Peyer's patch (tissue), 4 donors: ENCODE data around the gene DOK5. TPM values are rescaled to one million over a fixed set of nuclear protein-coding genes. Genes with fewer than 3 reads are reported as not detected.

Experiments
- DNase-seq, 3 donors: peaks; one replicate each; pipeline ENCODE4 v3.0.0-alpha.2; 2017 to 2019
- H3K27ac ChIP-seq, 4 donors: fragments of 200-600 bp; sonication (generic); one replicate each; pipeline ENCODE4 v1.5.1; 2016 to 2019
- H3K27me3 ChIP-seq, 2 donors: fragments of 200-600 bp; sonication (generic); one replicate each; pipeline ENCODE4 v1.5.1; 2019
- H3K36me3 ChIP-seq, 3 donors: fragments of 200-600 bp; sonication (generic); one replicate each; pipeline ENCODE4 v1.5.1; 2016 to 2019
- H3K4me1 ChIP-seq, 4 donors: fragments of 200-600 bp; sonication (generic); one replicate each; pipeline ENCODE4 v1.5.1; 2016 to 2019
- H3K4me3 ChIP-seq, 4 donors: fragments of 200-600 bp; sonication (generic); 1 replicate in 3 of 4; 2 replicates in 1 of 4; pipeline ENCODE4 v1.5.1; 2016 to 2019; ENCODE audit warnings: mild to moderate bottlenecking in 1 of 4
- H3K9me3 ChIP-seq, 4 donors: fragments of 200-600 bp; sonication (generic); one replicate each; pipeline ENCODE4 v1.5.1; 2016 to 2019; ENCODE audit warnings: mild to moderate bottlenecking in 1 of 4
- CTCF ChIP-seq, 6 experiments: fragments of 450-650 bp in 4 of 6; fragments of 200-600 bp in 2 of 6; sonication (generic) in 1 of 6; IDR thresholded peaks; one replicate each; pipeline ENCODE4 v1.5.1; 2017 to 2019; ENCODE audit warnings: antibody characterized with exemption in 6 of 6, mild to moderate bottlenecking in 3 of 6, moderate library complexity in 1 of 6
- POLR2A ChIP-seq, 2 donors: fragments of 450-650 bp; IDR thresholded peaks; one replicate each; pipeline ENCODE4 v1.5.1; 2017; ENCODE audit warnings: antibody characterized with exemption in 2 of 2, mild to moderate bottlenecking in 2 of 2, moderate library complexity in 2 of 2
- total RNA-seq, 4 donors: library from RNA; depleted of rRNA; stranded (reverse); fragments of >200 nt; gene quantifications; one replicate each; pipeline ENCODE4 v1.1.0, GENCODE V29; 2016

DOK5 gene
- total RNA-seq, 4 donors from 2014 or later: 2.1 TPM; not detected in 3

GRCh38 chr20:54485631-54486030 lies 10.2 kb downstream of the DOK5 start:
- TF ChIP-seq POLR2A (IDR thresholded peaks at IDR 0.05): no peak
- no peak for DNase-seq
- Histone ChIP-seq H3K4me1 (no peaks in the 10 kb centered on the region), H3K9me3 (no peaks in the 10 kb centered on the region), H3K27me3 (no peaks in the 10 kb centered on the region), H3K27ac (no peak overlapping the region), H3K4me3 (no peak overlapping the region), H3K36me3 (no peaks in the 10 kb centered on the region)

GRCh38 chr20:54486585-54486984 lies 11.2 kb downstream of the DOK5 start:
- DNase-seq: no peak
- TF ChIP-seq CTCF (IDR thresholded peaks at IDR 0.05): no peak
- TF ChIP-seq POLR2A (IDR thresholded peaks at IDR 0.05): no peak
- H3K4me3 ChIP-seq: no peak overlapping the region
- H3K36me3 ChIP-seq: no peaks in the 10 kb centered on the region
- H3K27ac ChIP-seq: no peak overlapping the region
- H3K27me3 ChIP-seq: no peaks in the 10 kb centered on the region
- no peaks in the 10 kb centered on the region for H3K9me3 ChIP-seq
- H3K4me1 ChIP-seq: no peaks in the 10 kb centered on the region

- TF ChIP-seq POLR2A (IDR thresholded peaks at IDR 0.05) (no peak), CTCF (IDR thresholded peaks at IDR 0.05) (no peak)
- no peaks in the 10 kb centered on the region for H3K36me3 ChIP-seq
- H3K27me3 ChIP-seq: no peaks in the 10 kb centered on the region
- no peak overlapping the region for H3K27ac ChIP-seq
- H3K4me3 ChIP-seq: no peak overlapping the region
- H3K9me3 ChIP-seq: no peaks in the 10 kb centered on the region
- no peaks in the 10 kb centered on the region for H3K4me1 ChIP-seq
- DNase-seq: no peak
These were observed 13.0 kb downstream of the DOK5 start for GRCh38 chr20:54488442-54488841.

- no peak overlapping the region for H3K4me3 ChIP-seq
- no peaks in the 10 kb centered on the region for H3K9me3 ChIP-seq
- no peaks in the 10 kb centered on the region for H3K4me1 ChIP-seq
- H3K27me3 ChIP-seq: no peaks in the 10 kb centered on the region
- TF ChIP-seq CTCF (IDR thresholded peaks at IDR 0.05) (no peak), POLR2A (IDR thresholded peaks at IDR 0.05) (no peak)
- H3K36me3 ChIP-seq: no peaks in the 10 kb centered on the region
- DNase-seq: no peak
- no peak overlapping the region for H3K27ac ChIP-seq
These were observed 16.1 kb downstream of the DOK5 start for GRCh38 chr20:54491506-54491905.

GRCh38 chr20:54494303-54495006 lies 19.1 kb downstream of the DOK5 start:
- H3K4me1 ChIP-seq: no peaks in the 10 kb centered on the region
- H3K27me3 ChIP-seq: no peaks in the 10 kb centered on the region
- H3K9me3 ChIP-seq: no peaks in the 10 kb centered on the region
- H3K36me3 ChIP-seq: no peaks in the 10 kb centered on the region
- H3K4me3 ChIP-seq: no peak overlapping the region
- DNase-seq: no peak
- TF ChIP-seq CTCF (IDR thresholded peaks at IDR 0.05) (no peak), POLR2A (IDR thresholded peaks at IDR 0.05) (no peak)
- no peak overlapping the region for H3K27ac ChIP-seq

GRCh38 chr20:54497931-54498718 lies 22.7 kb downstream of the DOK5 start:
- Histone ChIP-seq H3K27ac (no peak overlapping the region), H3K9me3 (no peaks in the 10 kb centered on the region), H3K36me3 (no peaks in the 10 kb centered on the region), H3K4me1 (no peaks in the 10 kb centered on the region), H3K4me3 (no peak overlapping the region), H3K27me3 (no peaks in the 10 kb centered on the region)
- TF ChIP-seq POLR2A (IDR thresholded peaks at IDR 0.05): no peak
- TF ChIP-seq CTCF (IDR thresholded peaks at IDR 0.05): no peak
- no peak for DNase-seq
